GM23338 (cell line): ENCODE results near the gene GTF3C2. TPM values are rescaled to one million over a fixed set of nuclear protein-coding genes. Genes with fewer than 3 reads are reported as not detected.

Experiments used
- polyA plus RNA-seq: library from polyadenylated mRNA; unstranded; fragments of >200 nt; fragmentation: Nextera tagmentation; extraction: Ambion mirVana; gene quantifications from 2 replicates; pipeline ENCODE4 v1.2.1, GENCODE V29; 2016
- total RNA-seq: library from RNA; depleted of rRNA; stranded (reverse); fragments of >200 nt; shearing (Covaris generic); gene quantifications from 2 replicates; pipeline ENCODE4 v1.2.3, GENCODE V29; 2014; rRNA removed

GTF3C2 gene
- total and polyA plus RNA-seq, 2 experiments from 2014 or later: 69.1 to 118 TPM

Other genes starting within 250 kb of the GTF3C2 start
- 2.3 and 4.1 TPM in 2 replicates for gene CGREF1, start 237.6 kb downstream of the GTF3C2 start, total RNA-seq
- gene CGREF1, start 237.6 kb downstream of the GTF3C2 start, polyA plus RNA-seq: 3.5 and 4.5 TPM in 2 replicates
- 0.19 and 0.38 TPM in 2 replicates for gene ABHD1, start 232.9 kb downstream of the GTF3C2 start, total RNA-seq
- 0.55 and 0.66 TPM in 2 replicates for gene ABHD1, start 232.9 kb downstream of the GTF3C2 start, polyA plus RNA-seq
- gene PREB, start 222.1 kb downstream of the GTF3C2 start, total RNA-seq: 65.9 and 79.7 TPM in 2 replicates
- 39.0 and 41.2 TPM in 2 replicates for gene PREB, start 222.1 kb downstream of the GTF3C2 start, polyA plus RNA-seq
- gene PRR30, start 217.4 kb downstream of the GTF3C2 start, total RNA-seq: not detected in 2 replicates
- gene PRR30, start 217.4 kb downstream of the GTF3C2 start, polyA plus RNA-seq: not detected in 2 replicates
- 0.07 TPM in 1 of 2 replicates, not detected in the other for gene TCF23, start 207.8 kb downstream of the GTF3C2 start, total RNA-seq
- 0.03 TPM in 1 of 2 replicates, not detected in the other for gene TCF23, start 207.8 kb downstream of the GTF3C2 start, polyA plus RNA-seq
- 98.3 and 129 TPM in 2 replicates for gene ATRAID, start 144.7 kb downstream of the GTF3C2 start, total RNA-seq
- gene ATRAID, start 144.7 kb downstream of the GTF3C2 start, polyA plus RNA-seq: 154 and 164 TPM in 2 replicates
- gene SLC5A6, start 144.5 kb downstream of the GTF3C2 start, total RNA-seq: 138 and 153 TPM in 2 replicates
- gene SLC5A6, start 144.5 kb downstream of the GTF3C2 start, polyA plus RNA-seq: 41.0 and 44.3 TPM in 2 replicates
- 126 and 147 TPM in 2 replicates for gene CAD, start 139.4 kb downstream of the GTF3C2 start, total RNA-seq
- gene CAD, start 139.4 kb downstream of the GTF3C2 start, polyA plus RNA-seq: 38.1 and 39.2 TPM in 2 replicates
- 5.1 and 8.3 TPM in 2 replicates for gene SLC30A3, start 93.7 kb downstream of the GTF3C2 start, total RNA-seq
- 4.1 and 6.0 TPM in 2 replicates for gene SLC30A3, start 93.7 kb downstream of the GTF3C2 start, polyA plus RNA-seq
- gene DNAJC5G, start 81.3 kb downstream of the GTF3C2 start, total RNA-seq: 0.39 and 0.59 TPM in 2 replicates
- not detected in 2 replicates for gene DNAJC5G, start 81.3 kb downstream of the GTF3C2 start, polyA plus RNA-seq
- gene TRIM54, start 74.3 kb downstream of the GTF3C2 start, total RNA-seq: 3.3 and 4.5 TPM in 2 replicates
- gene TRIM54, start 74.3 kb downstream of the GTF3C2 start, polyA plus RNA-seq: 1.6 and 3.4 TPM in 2 replicates
- gene UCN, start 48.3 kb downstream of the GTF3C2 start, total RNA-seq: 0.59 TPM in 1 of 2 replicates, not detected in the other
- gene UCN, start 48.3 kb downstream of the GTF3C2 start, polyA plus RNA-seq: 0.30 and 0.99 TPM in 2 replicates
- gene MPV17, start 33.7 kb downstream of the GTF3C2 start, total RNA-seq: 52.5 and 68.9 TPM in 2 replicates
- gene MPV17, start 33.7 kb downstream of the GTF3C2 start, polyA plus RNA-seq: 93.1 and 94.2 TPM in 2 replicates
- 43.9 and 51.4 TPM in 2 replicates for gene EIF2B4, start 13.6 kb upstream of the GTF3C2 start, total RNA-seq
- gene EIF2B4, start 13.6 kb upstream of the GTF3C2 start, polyA plus RNA-seq: 64.0 and 64.4 TPM in 2 replicates
- gene SNX17, start 13.9 kb upstream of the GTF3C2 start, total RNA-seq: 58.0 and 66.2 TPM in 2 replicates
- gene SNX17, start 13.9 kb upstream of the GTF3C2 start, polyA plus RNA-seq: 32.6 and 34.0 TPM in 2 replicates
- gene ZNF513, start 24.0 kb upstream of the GTF3C2 start, total RNA-seq: 13.2 and 13.4 TPM in 2 replicates
- 10.4 and 11.3 TPM in 2 replicates for gene ZNF513, start 24.0 kb upstream of the GTF3C2 start, polyA plus RNA-seq
- 178 and 183 TPM in 2 replicates for gene PPM1G, start 52.8 kb upstream of the GTF3C2 start, total RNA-seq
- gene PPM1G, start 52.8 kb upstream of the GTF3C2 start, polyA plus RNA-seq: 201 and 211 TPM in 2 replicates
- 118 and 128 TPM in 2 replicates for gene NRBP1, start 71.9 kb upstream of the GTF3C2 start, total RNA-seq
- 73.4 and 75.0 TPM in 2 replicates for gene NRBP1, start 71.9 kb upstream of the GTF3C2 start, polyA plus RNA-seq
- gene KRTCAP3, start 85.6 kb upstream of the GTF3C2 start, total RNA-seq: 6.6 and 15.8 TPM in 2 replicates
- 51.2 and 52.4 TPM in 2 replicates for gene KRTCAP3, start 85.6 kb upstream of the GTF3C2 start, polyA plus RNA-seq
- 17.2 and 17.6 TPM in 2 replicates for gene IFT172, start 133.0 kb upstream of the GTF3C2 start, total RNA-seq
- 8.9 and 9.1 TPM in 2 replicates for gene IFT172, start 133.0 kb upstream of the GTF3C2 start, polyA plus RNA-seq
- 13.3 and 13.7 TPM in 2 replicates for gene FNDC4, start 138.4 kb upstream of the GTF3C2 start, total RNA-seq
- 5.9 and 7.8 TPM in 2 replicates for gene FNDC4, start 138.4 kb upstream of the GTF3C2 start, polyA plus RNA-seq
- gene GCKR, start 140.1 kb upstream of the GTF3C2 start, total RNA-seq: not detected in 2 replicates
- gene GCKR, start 140.1 kb upstream of the GTF3C2 start, polyA plus RNA-seq: not detected in 2 replicates
- 26.5 and 38.4 TPM in 2 replicates for gene ZNF512, start 226.3 kb upstream of the GTF3C2 start, total RNA-seq
- 21.8 and 26.0 TPM in 2 replicates for gene ZNF512, start 226.3 kb upstream of the GTF3C2 start, polyA plus RNA-seq